ENCODE results near the gene SHQ1. TPM values are rescaled to one million over a fixed set of nuclear protein-coding genes. Genes with fewer than 3 reads are reported as not detected.

Gene SHQ1
- total RNA-seq, 1 donor from 2014 or later: 12.3 TPM

- Histone ChIP-seq H3K9me3 (no peaks in the 10 kb centered on the region), H3K4me3 (no peak overlapping the region), H3K27me3 (no peaks in the 10 kb centered on the region), H3K4me1 (peaks cover 5% of the 10 kb centered on the region), H3K27ac (no peak overlapping the region), H3K36me3 (peaks cover 0 to 5% of the 10 kb centered on the region in 2 donors)
- DNase-seq (ENCODE audit: extremely low spot score in 2 of 2): no peak
- intact Hi-C loops (cut with DNase I): no loop called here
- TF ChIP-seq CTCF (IDR thresholded peaks at IDR 0.05) (no peak), POLR2A (IDR thresholded peaks at IDR 0.05) (no peak), POLR2AphosphoS5 (IDR thresholded peaks at IDR 0.05; ENCODE audit: insufficient read depth in 1 of 2, low read depth in 1 of 2) (no peak)
Observed at GRCh38 chr3:72811571-72811970, 36.7 kb downstream of the SHQ1 start.

- H3K27me3 ChIP-seq: no peaks in the 10 kb centered on the region
- intact Hi-C loops (cut with DNase I): no loop called here
- TF ChIP-seq POLR2AphosphoS5 (IDR thresholded peaks at IDR 0.05; ENCODE audit: insufficient read depth in 1 of 2, low read depth in 1 of 2): no peak
- TF ChIP-seq POLR2A (IDR thresholded peaks at IDR 0.05): no peak
- TF ChIP-seq CTCF (IDR thresholded peaks at IDR 0.05): no peak
- DNase-seq (ENCODE audit: extremely low spot score in 2 of 2): no peak
- no peaks in the 10 kb centered on the region for H3K9me3 ChIP-seq
- H3K4me1 ChIP-seq: peaks cover 5% of the 10 kb centered on the region
- H3K4me3 ChIP-seq: no peak overlapping the region
- no peak overlapping the region for H3K27ac ChIP-seq
- H3K36me3 ChIP-seq: no peaks in the 10 kb centered on the region
Observed at GRCh38 chr3:72810659-72811434, 37.4 kb downstream of the SHQ1 start.

- Histone ChIP-seq H3K4me3 (no peak overlapping the region), H3K27me3 (no peaks in the 10 kb centered on the region), H3K4me1 (peaks cover 5% of the 10 kb centered on the region), H3K27ac (no peak overlapping the region), H3K36me3 (no peaks in the 10 kb centered on the region), H3K9me3 (no peaks in the 10 kb centered on the region)
- TF ChIP-seq POLR2AphosphoS5 (IDR thresholded peaks at IDR 0.05; ENCODE audit: insufficient read depth in 1 of 2, low read depth in 1 of 2) (no peak), POLR2A (IDR thresholded peaks at IDR 0.05) (no peak)
- no peak for DNase-seq (ENCODE audit: extremely low spot score in 2 of 2)
- intact Hi-C loops (cut with DNase I): no loop called here
Observed at GRCh38 chr3:72810063-72810462, 38.2 kb downstream of the SHQ1 start.

- no peaks in the 10 kb centered on the region for H3K9me3 ChIP-seq
- H3K36me3 ChIP-seq: no peaks in the 10 kb centered on the region
- DNase-seq (ENCODE audit: extremely low spot score in 2 of 2): no peak
- intact Hi-C loops (cut with DNase I): no loop called here
- H3K4me1 ChIP-seq: no peaks in the 10 kb centered on the region
- no peak overlapping the region for H3K27ac ChIP-seq
- no peaks in the 10 kb centered on the region for H3K27me3 ChIP-seq
- TF ChIP-seq POLR2AphosphoS5 (IDR thresholded peaks at IDR 0.05; ENCODE audit: insufficient read depth in 1 of 2, low read depth in 1 of 2) (no peak), CTCF (IDR thresholded peaks at IDR 0.05) (no peak), POLR2A (IDR thresholded peaks at IDR 0.05) (no peak)
- H3K4me3 ChIP-seq: no peak overlapping the region
Observed at GRCh38 chr3:72804361-72804760, 43.9 kb downstream of the SHQ1 start.

- no peak overlapping the region for H3K4me3 ChIP-seq
- intact Hi-C loops (cut with DNase I): no loop called here
- H3K27ac ChIP-seq: no peak overlapping the region
- H3K27me3 ChIP-seq: no peaks in the 10 kb centered on the region
- no peaks in the 10 kb centered on the region for H3K36me3 ChIP-seq
- no peaks in the 10 kb centered on the region for H3K4me1 ChIP-seq
- TF ChIP-seq POLR2A (IDR thresholded peaks at IDR 0.05): no peak
- H3K9me3 ChIP-seq: no peaks in the 10 kb centered on the region
- DNase-seq (ENCODE audit: extremely low spot score in 2 of 2): no peak
Observed at GRCh38 chr3:72803573-72803972, 44.7 kb downstream of the SHQ1 start.

GRCh38 chr3:72802001-72802400 is 46.2 kb downstream of the SHQ1 start:
- H3K4me3 ChIP-seq: no peak overlapping the region
- no peaks in the 10 kb centered on the region for H3K36me3 ChIP-seq
- no peaks in the 10 kb centered on the region for H3K27me3 ChIP-seq
- intact Hi-C loops (cut with DNase I): no loop called here
- no peak overlapping the region for H3K27ac ChIP-seq
- DNase-seq (ENCODE audit: extremely low spot score in 2 of 2): no peak
- no peak for TF ChIP-seq POLR2AphosphoS5 (IDR thresholded peaks at IDR 0.05; ENCODE audit: insufficient read depth in 1 of 2, low read depth in 1 of 2)
- no peak for TF ChIP-seq POLR2A (IDR thresholded peaks at IDR 0.05)
- TF ChIP-seq CTCF (IDR thresholded peaks at IDR 0.05): no peak
- no peaks in the 10 kb centered on the region for H3K9me3 ChIP-seq
- no peaks in the 10 kb centered on the region for H3K4me1 ChIP-seq
